WI38 (cell line): ENCODE results near the gene MCCC1.
"Not testable (repeated sequence)": the region's sequence is repeated elsewhere in the genome, so short reads cannot be mapped to it uniquely, and the experiment has no call there.

Source experiments
- H3K4me3 ChIP-seq: 2 replicates; pipeline ENCODE4 v1.5.1; 2011; ENCODE audit warnings: low read depth, mild to moderate bottlenecking, control low read depth, low read length
- TF ChIP-seq, protein P1 (sequence below): IDR thresholded peaks from 2 replicates; pipeline ENCODE4 v1.5.1; 2012; ENCODE audit warnings: low read depth, mild to moderate bottlenecking, control low read depth, low read length

The MCCC1 gene

GRCh38 chr3:183116025-183116614 lies 16.8 kb upstream of the MCCC1 start:
- no peak overlapping the region for H3K4me3 ChIP-seq
- TF ChIP-seq, protein P1, sequence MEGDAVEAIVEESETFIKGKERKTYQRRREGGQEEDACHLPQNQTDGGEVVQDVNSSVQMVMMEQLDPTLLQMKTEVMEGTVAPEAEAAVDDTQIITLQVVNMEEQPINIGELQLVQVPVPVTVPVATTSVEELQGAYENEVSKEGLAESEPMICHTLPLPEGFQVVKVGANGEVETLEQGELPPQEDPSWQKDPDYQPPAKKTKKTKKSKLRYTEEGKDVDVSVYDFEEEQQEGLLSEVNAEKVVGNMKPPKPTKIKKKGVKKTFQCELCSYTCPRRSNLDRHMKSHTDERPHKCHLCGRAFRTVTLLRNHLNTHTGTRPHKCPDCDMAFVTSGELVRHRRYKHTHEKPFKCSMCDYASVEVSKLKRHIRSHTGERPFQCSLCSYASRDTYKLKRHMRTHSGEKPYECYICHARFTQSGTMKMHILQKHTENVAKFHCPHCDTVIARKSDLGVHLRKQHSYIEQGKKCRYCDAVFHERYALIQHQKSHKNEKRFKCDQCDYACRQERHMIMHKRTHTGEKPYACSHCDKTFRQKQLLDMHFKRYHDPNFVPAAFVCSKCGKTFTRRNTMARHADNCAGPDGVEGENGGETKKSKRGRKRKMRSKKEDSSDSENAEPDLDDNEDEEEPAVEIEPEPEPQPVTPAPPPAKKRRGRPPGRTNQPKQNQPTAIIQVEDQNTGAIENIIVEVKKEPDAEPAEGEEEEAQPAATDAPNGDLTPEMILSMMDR: no peak

- TF ChIP-seq, protein P1: no peak
- H3K4me3 ChIP-seq: no peak overlapping the region
Observed at GRCh38 chr3:183114384-183115178, 15.3 kb upstream of the MCCC1 start.

DNA sequence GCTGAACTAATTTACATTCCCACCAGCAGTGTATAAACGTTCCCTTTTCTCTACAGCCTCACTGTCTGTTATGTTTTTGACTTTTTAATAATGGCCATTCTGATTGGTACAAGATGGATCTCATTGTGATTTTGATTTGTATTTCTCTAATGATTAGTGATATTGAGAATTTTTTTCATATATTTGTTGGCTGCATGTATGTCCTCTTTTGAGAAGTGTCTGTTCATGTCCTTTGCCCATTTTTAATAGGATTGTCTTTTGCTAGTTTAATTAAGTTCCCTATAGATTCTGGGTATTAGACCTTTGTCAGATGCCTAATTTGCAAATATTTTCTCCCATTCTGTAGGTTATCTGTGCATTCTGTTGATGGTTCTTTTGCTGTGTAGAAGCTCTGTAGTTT lies 10.6 kb upstream of the MCCC1 start:
- H3K4me3 ChIP-seq: not testable (repeated sequence)

- no peak overlapping the region for H3K4me3 ChIP-seq
- TF ChIP-seq, protein P1: no peak
Observed at GRCh38 chr3:183108470-183108869, 9.2 kb upstream of the MCCC1 start.

DNA sequence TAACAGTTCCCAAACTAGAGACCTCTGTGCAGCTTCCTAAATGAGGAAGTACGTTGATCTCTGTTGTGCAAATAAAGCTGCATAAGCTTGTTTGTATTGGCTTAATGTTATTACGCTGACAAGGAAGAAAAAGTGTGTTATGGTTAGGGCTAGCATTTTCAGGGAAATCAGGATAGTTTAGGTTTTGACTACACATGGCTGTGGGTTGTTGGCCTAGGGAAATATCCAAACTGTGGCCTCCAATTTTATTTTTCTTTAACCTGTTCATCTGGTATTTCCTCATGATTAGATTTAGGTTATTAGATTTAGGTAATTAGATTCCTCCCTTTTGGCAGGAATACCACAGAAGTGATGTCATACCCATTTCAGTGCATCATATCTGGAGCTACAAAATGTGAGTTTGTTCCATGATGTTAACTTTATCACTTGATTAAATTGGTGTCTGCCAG lies 8.7 kb upstream of the MCCC1 start:
- no peak overlapping the region for H3K4me3 ChIP-seq
- TF ChIP-seq, protein P1: no peak

GRCh38 chr3:183107372-183107771 lies 8.1 kb upstream of the MCCC1 start:
- not testable (repeated sequence) for H3K4me3 ChIP-seq

- TF ChIP-seq, protein P1: no peak
- no peak overlapping the region for H3K4me3 ChIP-seq
Observed at GRCh38 chr3:183106635-183107034, 7.3 kb upstream of the MCCC1 start.

- not testable (repeated sequence) for H3K4me3 ChIP-seq
Observed at GRCh38 chr3:183103950-183104349, 4.7 kb upstream of the MCCC1 start.

DNA sequence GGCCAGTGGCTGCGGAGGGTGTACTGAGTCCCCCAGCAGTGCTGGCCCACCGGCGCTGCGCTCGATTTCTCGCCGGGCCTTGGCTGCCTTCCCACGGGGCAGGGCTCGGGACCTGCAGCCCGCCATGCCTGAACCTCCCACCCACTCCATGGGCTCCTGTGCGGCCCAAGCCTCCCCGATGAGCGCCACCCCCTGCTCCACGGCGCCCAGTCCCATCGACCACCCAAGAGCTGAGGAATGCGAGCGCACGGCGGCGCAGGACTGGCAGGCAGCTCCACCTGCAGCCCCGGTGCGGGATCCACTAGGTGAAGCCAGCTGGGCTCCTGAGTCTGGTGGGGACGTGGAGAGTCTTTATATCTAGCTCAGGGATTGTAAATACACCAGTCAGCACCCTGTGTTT lies 1.7 kb upstream of the MCCC1 start:
- not testable (repeated sequence) for H3K4me3 ChIP-seq
